GDM1 (cell line): ENCODE measurements around the gene POU2F3.

Experiments used
- DNase-seq: peaks from one replicate; lab custom pipeline; 2025; lab: John Stamatoyannopoulos, UW

The POU2F3 gene

GRCh38 chr11:120210626-120211521, 29.1 kb upstream of the POU2F3 start, which contains the start of gene OAF:
Gene OAF, plus strand, starts transcription at chr11:120211032. Its CDS starts 248 bp downstream, at chr11:120211280.
- DNase-seq: peak; percentile 73

DNA sequence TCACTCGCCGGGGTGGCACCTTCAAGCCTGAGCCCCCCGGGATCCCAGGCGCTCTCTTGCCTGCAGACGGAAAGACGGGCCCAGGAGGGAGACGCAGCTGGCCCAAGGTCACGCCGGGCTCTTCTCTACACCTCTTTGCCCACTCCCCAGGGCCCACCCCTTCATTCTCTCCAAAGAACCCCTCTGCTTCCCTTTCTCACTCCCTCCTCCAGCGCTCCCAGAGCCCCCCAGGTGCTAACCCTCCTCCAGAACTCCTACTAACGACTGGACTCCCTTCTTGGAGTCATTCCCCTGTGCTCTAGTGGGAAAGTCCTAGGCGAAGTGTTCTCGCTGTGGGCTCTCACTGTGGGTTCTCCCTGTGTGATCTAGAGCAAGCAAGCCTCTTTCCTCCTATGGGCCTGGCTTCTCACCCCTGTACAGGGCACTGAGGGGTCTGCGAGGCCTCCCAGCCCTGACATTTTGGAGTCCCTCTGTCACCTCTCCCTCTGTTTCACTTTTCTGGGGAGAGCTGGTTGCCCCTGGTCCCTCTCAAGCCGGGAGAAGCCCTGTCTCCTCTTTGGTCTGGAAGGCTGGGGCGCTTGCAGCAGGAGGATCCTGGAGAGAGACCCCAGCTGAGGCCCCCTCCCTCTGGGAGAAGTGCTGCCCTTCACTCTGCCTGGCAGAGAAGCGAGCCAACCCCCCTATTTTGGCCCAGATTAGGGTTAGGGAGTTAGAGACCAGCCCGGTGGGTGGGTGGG, 28.2 kb upstream of the POU2F3 start:
- no peak for DNase-seq

DNA sequence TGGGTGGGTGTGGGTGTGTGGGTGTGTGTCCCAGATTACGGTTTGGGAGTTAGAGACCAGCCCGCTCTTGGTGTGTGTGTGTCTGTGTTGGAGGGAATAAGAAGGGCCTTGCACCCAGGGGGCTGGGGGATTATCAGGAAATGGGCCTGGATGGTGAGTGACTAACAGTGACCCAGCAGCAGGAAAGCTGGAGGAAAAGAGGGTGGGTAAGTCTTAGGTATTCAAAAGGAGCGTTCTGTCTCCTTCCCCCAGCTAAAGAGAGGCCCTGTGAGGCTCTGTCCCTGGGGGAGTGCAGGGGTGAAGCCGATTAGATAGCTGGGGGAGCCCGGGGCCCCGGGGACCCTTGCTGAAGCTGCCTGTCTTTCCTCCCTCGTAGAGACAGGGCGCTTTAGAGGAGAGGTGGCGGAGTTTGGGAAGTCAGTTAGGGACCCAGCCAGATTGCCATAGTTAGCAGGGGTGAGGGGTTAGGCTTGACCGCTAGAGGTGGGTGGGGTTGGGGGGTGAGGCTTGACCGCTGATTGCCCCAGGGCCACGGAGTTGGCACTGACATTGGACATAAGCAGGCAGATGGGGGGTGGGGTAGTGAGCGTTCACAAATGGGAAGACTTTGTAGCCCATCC, 27.6 kb upstream of the POU2F3 start:
- DNase-seq: no peak

GRCh38 chr11:120212926-120213325, 27.0 kb upstream of the POU2F3 start:
- DNase-seq: no peak

- no peak for DNase-seq
Observed at GRCh38 chr11:120214581-120214980, 25.4 kb upstream of the POU2F3 start.

GRCh38 chr11:120215634-120216033, 24.3 kb upstream of the POU2F3 start:
- DNase-seq: no peak

GRCh38 chr11:120216426-120217102, 23.4 kb upstream of the POU2F3 start:
- no peak for DNase-seq

DNA sequence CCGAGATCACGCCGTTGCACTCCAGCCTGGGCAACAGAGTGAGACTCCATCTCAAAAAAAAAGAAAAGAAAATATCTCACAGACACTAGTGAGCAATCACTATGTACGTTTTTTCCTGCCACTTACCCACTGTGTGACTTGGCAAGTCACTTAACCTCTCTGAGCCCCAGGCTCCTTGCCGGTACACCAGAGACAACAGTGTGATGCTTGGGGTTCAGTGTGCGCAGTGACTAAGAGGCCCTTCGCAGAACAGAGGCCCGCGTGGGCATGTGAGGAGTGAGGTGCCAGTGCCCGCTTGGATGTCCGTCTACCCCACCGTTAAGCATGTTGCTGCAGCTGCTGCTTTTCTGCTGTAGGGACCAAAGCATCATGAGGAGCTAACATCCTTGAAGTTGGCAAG, 22.4 kb upstream of the POU2F3 start:
- DNase-seq: no peak

DNA sequence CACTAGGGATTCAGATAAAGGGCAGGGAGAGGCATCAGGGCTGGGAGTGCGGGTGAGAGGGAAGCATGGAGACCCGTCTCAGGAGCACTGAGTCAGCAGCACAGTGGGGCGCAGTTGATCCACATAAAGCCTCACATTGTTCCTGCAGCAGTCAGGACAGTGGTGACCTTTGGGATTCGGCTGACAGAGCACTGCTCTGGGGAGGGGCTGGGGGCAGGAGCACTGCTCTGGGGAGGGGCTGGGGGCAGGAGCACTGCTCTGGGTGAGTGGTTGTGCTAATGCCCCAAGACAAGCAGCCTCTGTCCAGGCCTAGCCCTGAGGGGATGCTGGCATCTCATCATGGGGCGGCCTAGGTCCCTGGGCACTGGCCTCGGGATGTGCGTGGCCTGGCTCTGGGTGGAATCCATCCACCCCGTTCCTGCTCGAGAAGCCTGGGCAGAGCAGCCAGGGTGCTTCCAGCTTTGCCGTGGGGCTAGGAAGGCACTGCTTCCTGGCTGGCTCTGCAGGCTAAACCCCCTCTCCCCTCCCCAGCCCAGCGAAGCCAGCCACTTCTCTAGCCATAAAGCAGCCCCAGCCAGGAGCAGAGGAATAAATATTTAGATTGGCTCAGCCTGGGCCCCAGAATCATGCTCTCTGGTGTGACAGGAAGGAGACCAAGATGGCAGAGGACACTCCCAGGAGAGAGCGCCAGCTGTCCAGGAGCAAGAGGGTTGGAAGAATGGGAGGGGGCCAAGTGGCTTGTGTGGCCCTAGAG, 21.8 kb upstream of the POU2F3 start:
- no peak for DNase-seq

GRCh38 chr11:120218695-120219033, 21.3 kb upstream of the POU2F3 start:
- DNase-seq: no peak

GRCh38 chr11:120219232-120219937, 20.6 kb upstream of the POU2F3 start:
- DNase-seq: no peak

DNA sequence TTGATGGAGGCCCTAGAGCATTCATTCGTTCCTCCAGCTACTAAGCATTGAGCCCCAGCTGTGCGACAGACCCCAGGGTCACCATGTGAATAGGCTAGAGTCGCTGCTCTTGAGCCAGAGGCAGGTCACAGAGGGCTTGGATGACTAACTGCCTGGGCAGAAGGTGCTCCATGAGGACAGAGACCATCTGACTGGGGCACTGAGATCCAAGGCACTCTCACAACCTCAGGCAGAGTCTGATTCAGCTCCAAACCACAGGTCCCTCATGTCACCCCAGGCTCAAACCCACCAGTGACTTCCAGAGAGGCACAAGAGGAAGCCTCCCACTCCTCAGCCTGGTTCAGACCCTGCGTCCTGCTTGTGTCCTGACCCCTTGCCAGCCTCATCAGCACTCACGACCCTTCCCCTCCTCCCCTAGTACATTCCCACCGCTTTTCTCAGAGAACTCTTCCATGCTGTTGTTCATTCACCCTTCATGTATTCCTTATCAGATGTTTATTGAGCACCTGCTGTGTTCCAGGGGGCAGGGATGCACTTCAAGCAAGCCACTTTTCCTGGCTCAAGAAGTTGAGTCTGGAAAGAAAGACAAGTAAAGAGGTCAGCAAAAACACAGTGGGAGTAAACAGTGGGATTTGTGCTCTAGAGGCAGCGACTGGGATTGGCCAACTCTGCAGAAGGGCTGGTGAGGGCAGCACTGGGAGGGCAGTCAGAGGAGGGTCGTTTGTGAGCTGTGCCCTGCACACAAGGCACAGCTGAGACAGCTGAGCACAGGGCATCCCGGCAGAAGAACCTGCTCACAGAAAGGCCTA, 19.8 kb upstream of the POU2F3 start:
- DNase-seq: no peak

GRCh38 chr11:120220747-120221037, 19.2 kb upstream of the POU2F3 start:
- no peak for DNase-seq

GRCh38 chr11:120221115-120221752, 18.7 kb upstream of the POU2F3 start:
- no peak for DNase-seq

DNA sequence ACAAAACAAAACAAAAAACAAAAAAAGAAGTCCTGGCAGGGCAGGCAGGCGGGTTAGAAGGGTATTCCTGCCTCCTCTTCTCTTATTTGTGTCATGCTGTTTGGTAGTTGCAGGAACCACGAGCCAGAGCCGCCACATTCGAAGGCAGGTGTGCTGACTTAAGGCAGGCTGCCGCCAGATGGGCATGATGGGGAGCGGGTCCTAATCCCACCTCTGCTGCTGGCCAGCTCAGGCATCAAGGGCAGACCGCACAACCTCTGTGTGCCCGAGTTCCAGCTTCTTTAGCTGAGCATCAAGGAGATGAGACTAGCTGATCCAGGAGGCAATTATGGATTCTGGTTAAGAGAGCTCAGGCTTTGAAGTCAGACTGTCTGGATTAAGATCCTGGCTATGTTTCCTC, 17.0 kb upstream of the POU2F3 start:
- DNase-seq: no peak

DNA sequence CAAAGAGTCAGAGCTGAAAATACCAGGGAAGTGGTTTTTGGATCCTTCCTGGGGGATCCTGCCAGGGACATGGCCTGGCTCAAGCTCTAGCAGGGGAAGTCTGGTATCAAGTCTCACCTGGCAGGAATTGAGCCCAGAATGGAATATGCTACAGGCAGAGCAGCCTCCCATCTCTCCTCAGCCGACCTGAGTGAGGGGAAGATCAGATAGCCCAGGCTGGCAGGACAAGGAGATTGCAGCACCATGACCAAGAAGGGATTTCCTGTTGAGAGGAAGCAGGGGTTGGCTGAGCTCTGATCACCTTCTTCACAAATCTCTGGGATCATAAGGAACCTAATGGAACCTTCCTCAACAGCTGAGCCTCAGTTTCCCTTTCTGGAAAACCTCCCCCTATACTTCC, 16.1 kb upstream of the POU2F3 start:
- no peak for DNase-seq

DNA sequence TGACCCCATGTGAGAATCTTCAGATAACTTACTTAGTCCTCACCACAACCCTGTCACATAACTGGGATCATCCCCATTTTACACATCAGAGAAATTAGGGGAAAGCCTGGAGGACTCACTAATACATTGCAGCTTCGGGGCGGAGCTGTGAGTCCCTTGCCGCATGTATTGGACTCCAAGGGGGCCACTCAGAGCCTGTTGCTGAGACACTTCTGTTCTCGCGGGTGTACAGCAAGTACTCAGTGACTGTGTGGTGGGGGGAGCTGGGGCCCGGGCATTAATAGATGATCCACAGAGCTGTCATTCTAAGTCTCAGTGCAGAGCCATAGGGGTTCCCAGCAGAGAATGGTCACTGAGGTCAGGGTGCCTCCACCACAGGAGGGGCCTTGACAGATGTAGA, 15.6 kb upstream of the POU2F3 start:
- peak; percentile 61 for DNase-seq

GRCh38 chr11:120224972-120225909, 14.7 kb upstream of the POU2F3 start:
- DNase-seq: peak; percentile 95

DNA sequence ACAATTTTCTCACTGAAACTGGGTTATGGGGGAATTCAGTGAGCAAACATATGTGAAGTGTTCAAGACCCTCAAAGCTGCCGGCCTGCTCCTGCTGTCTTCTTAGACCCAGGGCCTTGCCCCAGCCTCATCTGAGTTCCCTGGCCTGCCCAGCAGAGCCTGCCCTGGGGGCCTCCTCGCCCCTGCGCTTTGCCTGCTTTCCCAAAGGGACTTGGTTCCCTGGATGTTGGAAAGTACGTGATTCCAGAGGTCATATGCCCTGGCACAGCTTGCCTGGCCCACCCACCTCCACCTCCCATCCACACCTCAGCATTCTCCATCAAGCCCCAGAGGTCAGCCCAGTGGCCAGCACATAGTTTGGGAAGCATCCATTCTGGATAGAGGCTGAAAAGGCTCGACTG, 13.7 kb upstream of the POU2F3 start:
- DNase-seq: no peak
